GM11168 (cell line): ENCODE results near the gene IGFALS.
"Not testable (repeated sequence)": the region's sequence is repeated elsewhere in the genome, so short reads cannot be mapped to it uniquely, and the experiment has no call there.

Source experiments
- in situ Hi-C: fragments of 300-500 bp; cut with MboI; formaldehyde crosslinking; loops from one replicate; pipeline ENCODE4 v1.12.0; 2022; ENCODE audit warnings: low sequenced_read_pairs; ENCODE audit not compliant: unreplicated experiment

Gene IGFALS

DNA sequence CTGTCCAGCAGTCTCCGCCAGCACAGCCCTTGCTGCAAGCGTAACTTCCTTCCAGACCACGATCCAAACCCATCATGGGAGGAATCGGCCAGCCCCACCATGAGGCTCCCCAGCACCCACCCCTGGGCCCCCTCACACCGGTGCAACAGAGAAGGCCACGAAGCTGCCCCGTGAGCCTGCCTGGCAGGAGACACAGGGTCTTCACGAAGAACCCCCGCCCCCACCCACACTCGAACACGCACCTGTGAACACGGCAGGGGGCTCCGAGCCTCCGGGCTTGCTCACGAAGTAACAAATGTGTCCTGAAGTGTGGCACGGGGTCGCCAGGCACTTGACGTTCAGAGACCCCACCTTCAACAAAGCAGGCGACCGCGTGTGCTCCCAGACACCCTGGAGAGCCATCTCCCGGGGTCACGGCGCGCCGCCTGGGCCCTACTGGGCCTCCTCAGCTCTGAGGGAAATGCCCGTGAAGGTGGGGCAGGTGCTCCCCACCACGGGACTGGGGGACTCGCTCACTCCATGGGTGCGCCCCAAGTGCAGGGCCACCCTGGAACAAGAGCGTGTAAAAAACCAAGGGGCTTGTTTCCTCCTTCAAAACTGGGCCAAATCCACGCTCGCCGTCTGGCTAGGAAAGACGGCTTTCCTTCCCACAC is 25.5 kb upstream of the IGFALS start:
- in situ Hi-C loops = no loop called here

GRCh38 chr16:1818204-1818872 is 24.8 kb upstream of the IGFALS start:
- in situ Hi-C loops = no loop called here

DNA sequence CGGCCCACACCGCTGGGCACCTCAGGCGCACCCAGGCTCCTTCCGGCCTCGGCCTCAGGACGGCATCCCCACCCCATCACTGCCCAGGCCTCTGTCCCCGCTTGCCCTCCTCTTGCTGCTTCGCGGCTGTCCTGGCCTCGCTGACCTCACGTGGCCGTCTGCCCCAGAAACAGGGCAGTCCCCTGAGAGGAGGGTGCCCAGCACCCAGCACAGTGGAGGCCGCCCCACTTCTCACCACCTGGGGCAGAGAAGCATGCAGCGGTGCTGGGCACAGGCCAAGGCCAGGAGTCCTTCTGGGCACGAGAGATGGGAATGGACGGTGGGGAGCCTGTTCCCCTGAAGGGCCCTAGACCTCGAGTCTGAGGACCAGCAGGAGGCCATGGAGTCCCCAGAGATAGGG is 24.2 kb upstream of the IGFALS start:
- in situ Hi-C loops = no loop called here

DNA sequence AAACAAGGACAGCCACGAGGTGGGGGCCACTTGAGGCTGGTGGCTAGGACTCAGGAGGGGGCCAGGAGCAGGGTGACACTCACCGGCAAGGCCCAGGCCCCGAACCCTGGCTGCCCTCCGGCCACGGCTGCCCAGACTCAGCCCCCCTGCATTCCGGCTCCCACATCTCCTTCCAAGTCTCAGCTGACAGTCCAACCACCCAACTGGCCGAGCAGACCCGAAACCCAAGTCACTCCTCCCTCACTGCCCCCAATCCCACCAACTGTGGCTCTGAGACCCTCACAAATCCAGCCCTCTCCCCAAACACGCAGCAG is 23.7 kb upstream of the IGFALS start:
- in situ Hi-C loops = no loop called here

DNA sequence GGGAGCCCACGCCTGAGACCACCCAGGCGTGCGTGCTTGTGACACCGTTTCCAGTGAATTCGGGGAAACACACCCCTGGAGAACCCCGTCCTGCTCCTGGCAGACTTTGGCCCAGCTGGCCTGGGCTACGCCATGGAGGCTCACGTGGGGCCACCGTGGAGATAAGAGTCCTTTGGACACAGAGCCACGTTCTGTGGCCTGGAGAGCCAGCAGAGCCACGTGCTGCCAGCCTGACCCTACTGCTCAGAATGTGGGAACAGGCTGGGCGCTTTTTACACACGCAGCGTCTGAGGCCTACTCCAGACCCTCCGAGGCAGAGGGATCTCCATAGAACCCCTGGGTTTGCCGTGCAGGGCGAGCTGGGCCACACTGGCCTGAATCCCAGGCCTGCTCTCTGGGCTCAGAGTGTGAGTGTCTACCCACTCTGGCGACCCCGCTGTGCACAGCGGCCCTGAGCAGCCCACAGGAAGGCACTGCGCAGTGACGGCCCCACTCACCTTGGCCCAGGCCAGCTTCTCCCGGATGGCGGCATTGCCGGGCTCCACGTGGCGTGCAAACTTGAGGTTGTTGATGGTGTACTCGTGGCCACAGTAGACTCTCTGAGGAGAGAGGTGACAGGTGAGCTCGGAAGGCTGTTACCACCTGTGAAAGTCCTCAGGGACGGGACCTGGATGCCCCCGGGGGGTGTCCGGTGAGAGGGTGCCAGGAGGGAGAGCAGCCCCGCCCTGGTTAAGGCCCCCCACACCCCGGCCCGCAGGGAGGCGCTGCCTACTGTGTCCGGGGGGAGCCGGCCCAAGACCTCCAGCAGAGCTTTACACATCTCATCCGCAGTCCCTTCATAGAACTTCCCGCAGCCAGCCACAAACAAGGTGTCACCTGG is 23.1 kb upstream of the IGFALS start:
- in situ Hi-C loops = no loop called here

DNA sequence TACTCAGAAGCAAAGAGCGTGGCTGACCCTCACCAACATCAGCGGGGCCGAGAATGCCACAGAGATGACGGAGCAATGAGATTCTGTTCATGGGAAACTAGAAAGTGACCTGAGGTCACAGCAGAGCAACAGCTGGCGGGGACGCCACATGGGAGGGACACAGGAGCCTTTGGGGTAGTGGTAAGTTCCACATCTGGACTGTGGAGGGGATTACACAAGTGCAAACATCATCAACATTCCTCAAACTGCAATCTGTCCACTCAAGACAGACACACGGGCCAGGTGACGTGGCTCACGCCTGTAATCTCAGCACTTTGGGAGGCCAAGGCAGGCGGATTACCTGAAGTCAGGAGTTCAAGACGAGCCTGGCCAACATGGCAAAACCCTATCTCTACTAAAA is 22.0 kb upstream of the IGFALS start:
- in situ Hi-C loops = no loop called here

DNA sequence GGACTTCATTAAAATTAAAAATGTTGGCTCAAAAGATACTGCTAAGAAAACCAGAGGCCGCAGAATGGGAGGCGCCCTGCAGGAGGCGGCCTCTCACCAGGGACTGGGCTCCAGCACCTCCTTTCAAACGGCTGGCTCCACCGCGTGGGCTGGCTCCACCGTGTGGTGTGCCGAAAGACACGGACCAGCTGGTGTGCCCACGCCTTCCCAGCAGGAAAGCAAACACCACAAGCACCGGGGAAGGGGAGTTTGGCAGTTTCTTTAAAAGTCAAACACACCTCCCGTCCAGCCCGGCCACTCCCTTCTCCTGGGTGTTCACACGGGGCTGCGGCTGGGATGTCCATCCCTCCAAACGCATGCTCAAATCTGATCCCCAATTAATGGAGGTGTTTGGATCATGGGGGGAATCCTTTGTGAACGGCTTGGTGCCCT is 19.2 kb upstream of the IGFALS start:
- in situ Hi-C loops = no loop called here

- in situ Hi-C loops = no loop called here
These were observed 17.0 kb upstream of the IGFALS start for GRCh38 chr16:1810536-1810935.

GRCh38 chr16:1810106-1810505 is 16.6 kb upstream of the IGFALS start:
- in situ Hi-C loops = no loop called here

DNA sequence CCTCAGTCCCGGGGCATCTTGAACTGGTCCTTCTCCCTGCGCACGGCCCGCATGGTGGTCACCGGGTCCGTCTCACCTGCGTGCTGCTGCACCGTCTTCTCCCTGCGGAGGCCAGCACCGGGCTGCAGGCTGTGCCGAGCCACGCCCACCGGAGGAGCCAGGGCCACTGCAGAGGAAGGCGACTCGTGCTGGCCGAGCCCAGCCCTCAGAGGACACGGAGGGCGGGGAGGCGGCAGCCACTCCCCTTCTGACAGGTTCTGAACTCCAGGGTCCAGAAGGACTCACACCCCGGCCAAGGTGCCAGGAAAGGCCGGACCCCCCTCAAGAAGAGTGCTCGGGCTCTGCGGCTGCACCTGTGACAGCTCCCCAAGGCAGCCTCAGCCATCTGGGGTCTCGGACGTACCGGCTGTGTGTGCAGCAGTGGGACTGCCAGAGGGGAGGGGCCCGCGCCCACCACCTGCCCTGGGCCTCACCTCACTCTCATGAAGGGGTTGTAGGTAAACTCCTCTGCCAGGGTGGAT is 15.8 kb upstream of the IGFALS start:
- in situ Hi-C loops = no loop called here

GRCh38 chr16:1808691-1809090 is 15.2 kb upstream of the IGFALS start:
- in situ Hi-C loops = no loop called here

GRCh38 chr16:1807626-1808025 is 14.1 kb upstream of the IGFALS start:
- in situ Hi-C loops = no loop called here

DNA sequence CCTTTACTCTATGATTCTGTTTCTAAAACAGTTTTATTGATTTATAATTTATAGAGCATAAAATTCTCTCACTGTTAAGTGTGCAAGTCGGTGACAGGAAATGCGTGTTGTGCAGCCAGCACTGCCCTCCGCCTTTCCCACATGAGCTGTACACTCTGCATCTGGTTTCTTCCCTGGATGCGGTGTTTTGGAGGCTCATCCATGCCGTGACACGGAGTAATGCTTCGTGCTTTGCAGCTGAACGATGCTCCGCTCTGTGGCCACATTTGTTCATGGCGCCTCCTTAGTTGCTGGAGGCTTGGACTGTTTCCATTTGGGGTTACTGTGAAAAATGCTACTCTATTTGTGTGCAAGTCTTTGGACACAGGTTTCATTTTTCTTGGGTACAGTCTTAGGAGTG is 7.2 kb upstream of the IGFALS start:
- in situ Hi-C loops = no loop called here

GRCh38 chr16:1799263-1799662 is 5.8 kb upstream of the IGFALS start:
- in situ Hi-C loops = not testable (repeated sequence)

DNA sequence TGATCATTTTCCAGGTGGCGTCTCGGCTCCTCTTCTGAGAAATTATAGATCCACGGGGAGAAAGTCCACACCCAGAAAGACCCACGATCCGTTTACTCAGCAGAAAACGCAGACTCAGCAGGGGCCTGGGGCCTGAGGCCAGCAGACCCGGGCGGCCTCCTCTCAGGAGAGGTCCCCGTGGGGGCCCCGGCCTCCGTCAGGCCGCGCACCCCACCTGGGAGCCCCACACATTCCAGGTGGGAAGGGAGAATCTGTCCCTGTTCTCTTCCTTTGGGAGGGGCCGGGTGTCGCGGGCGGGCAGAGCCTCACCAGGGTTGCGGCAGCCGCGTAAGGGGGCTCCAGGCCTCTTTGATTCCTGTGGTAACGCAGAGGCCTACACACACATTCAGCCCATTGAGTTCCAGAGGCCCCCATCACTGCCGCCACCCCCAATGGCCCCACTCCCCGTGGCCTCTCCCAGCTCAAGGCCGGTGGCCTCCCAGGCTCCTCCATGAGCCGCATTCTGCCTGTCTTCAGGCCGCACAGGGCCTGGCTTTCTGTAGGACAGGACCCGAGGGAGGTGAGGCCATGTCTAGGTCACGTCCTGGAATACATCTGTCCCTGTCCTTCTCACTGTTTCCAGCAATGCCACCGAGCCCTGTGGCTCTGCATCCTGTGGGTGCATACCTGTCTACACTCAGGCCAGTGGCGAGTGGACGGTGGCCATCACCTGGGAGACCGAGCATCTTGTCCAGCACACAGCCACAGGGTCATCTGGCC is 1.6 kb upstream of the IGFALS start:
- in situ Hi-C loops = no loop called here

- in situ Hi-C loops = no loop called here
These were observed 841 bp upstream of the IGFALS start for GRCh38 chr16:1794221-1794871.

DNA sequence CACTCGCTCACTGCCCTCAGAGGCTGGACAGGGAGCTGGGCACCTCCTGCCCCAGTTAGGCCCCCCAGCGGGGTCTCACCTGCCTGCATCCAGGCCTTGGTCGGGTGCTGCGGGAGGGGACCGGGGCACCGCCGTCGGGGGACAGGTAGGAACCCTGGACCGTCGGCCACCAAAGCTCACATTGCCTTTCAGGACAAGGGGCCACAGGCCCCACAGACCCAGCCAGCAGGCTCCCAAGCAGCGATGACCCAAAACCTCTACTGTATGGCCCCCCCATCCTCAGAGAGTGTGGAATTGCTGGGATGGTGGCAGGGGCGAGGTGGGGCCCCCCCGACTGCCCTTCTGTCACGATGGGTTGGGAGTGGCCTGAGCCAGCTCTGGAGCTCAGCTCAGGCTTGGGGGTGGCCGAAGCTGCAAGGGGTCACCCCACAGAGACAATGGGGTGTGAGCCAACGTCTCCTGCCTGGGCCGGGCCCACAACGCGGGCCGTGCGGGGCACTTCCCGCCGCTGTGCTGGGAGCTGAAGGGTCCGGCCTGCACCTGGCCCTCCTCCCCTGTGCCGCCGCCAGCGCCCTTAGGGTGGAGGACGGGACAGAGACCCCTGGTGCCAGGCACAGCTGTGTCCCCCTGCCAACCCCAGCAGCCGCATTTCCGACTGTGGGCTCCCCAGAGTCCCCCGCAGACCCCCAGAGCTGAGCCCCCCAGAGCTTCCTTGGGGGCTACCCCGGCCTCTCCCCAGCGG is 498 bp downstream of the IGFALS start:
- in situ Hi-C loops = no loop called here

- in situ Hi-C loops = no loop called here
These were observed 1.3 kb downstream of the IGFALS start for GRCh38 chr16:1791943-1792812.
